Keratinocyte (primary cell): Measurements from ENCODE around the gene ADM. TPM values are rescaled to one million over a fixed set of nuclear protein-coding genes. Genes with fewer than 3 reads are reported as not detected.

Experiments used
- DNase-seq: peaks from one replicate; pipeline ENCODE4 v3.0.0-alpha.2; 2011; ENCODE audit warnings: low read depth, missing footprints, low spot score
- FAIRE-seq: peaks from 2 replicates; lab custom pipeline; 2011; peaks lifted over from hg19 to GRCh38; lab: Jason Lieb, UNC
- H2AFZ ChIP-seq: 2 replicates; pipeline ENCODE4 v1.6.0; 2012; ENCODE audit warnings: low read length, control low read depth, inconsistent platforms; ENCODE audit not compliant: control insufficient read depth
- H3K27ac ChIP-seq: 2 replicates; pipeline ENCODE4 v1.5.1; 2011; ENCODE audit warnings: low read length; ENCODE audit not compliant: control insufficient read depth, insufficient read depth
- H3K27me3 ChIP-seq: 3 replicates; pipeline ENCODE4 v1.6.0; 2011; ENCODE audit warnings: low read length; ENCODE audit not compliant: control insufficient read depth, insufficient read depth; ENCODE audit errors: extremely low read depth
- H3K36me3 ChIP-seq, 2 experiments: 2 replicates in 1 of 2; 3 replicates in 1 of 2; pipeline ENCODE4 v1.5.1; 2011; ENCODE audit warnings: low read length in 2 of 2, mild to moderate bottlenecking in 1 of 2; ENCODE audit not compliant: control insufficient read depth in 2 of 2, insufficient read depth in 2 of 2; ENCODE audit errors: extremely low read depth in 1 of 2
- H3K4me1 ChIP-seq: 3 replicates; pipeline ENCODE4 v1.5.1; 2011; ENCODE audit warnings: low read length; ENCODE audit not compliant: control insufficient read depth, insufficient read depth; ENCODE audit errors: extremely low read depth
- H3K4me2 ChIP-seq: 3 replicates; pipeline ENCODE4 v1.6.0; 2011; ENCODE audit warnings: low read depth, low read length; ENCODE audit not compliant: control insufficient read depth, insufficient read depth; ENCODE audit errors: extremely low read depth
- H3K4me3 ChIP-seq, 3 experiments: fragments of 200-600 bp in 1 of 3; sonication (generic) in 1 of 3; 2 replicates in 2 of 3; 3 replicates in 1 of 3; pipeline ENCODE4 v1.5.1; 2011 to 2016; ENCODE audit warnings: low read length in 3 of 3, mild to moderate bottlenecking in 3 of 3, control low read depth in 2 of 3, inconsistent platforms in 1 of 3, low read depth in 1 of 3, mixed read lengths in 1 of 3, mixed run types in 1 of 3, moderate library complexity in 1 of 3; ENCODE audit not compliant: control insufficient read depth in 2 of 3, insufficient read depth in 2 of 3; ENCODE audit errors: extremely low read depth in 1 of 3
- H3K79me2 ChIP-seq: 2 replicates; pipeline ENCODE4 v1.6.0; 2012; ENCODE audit warnings: low read length; ENCODE audit not compliant: control insufficient read depth, insufficient read depth
- H3K9ac ChIP-seq: 3 replicates; pipeline ENCODE4 v1.6.0; 2011; ENCODE audit warnings: low read length; ENCODE audit not compliant: control insufficient read depth, insufficient read depth; ENCODE audit errors: extremely low read depth
- H3K9me1 ChIP-seq: 3 replicates; pipeline ENCODE4 v1.6.0; 2011; ENCODE audit warnings: low read length; ENCODE audit not compliant: control insufficient read depth, insufficient read depth; ENCODE audit errors: extremely low read depth
- H3K9me3 ChIP-seq: 2 replicates; pipeline ENCODE4 v1.5.1; 2012; ENCODE audit warnings: low read depth, low read length; ENCODE audit not compliant: control insufficient read depth
- H4K20me1 ChIP-seq: 3 replicates; pipeline ENCODE4 v1.6.0; 2011; ENCODE audit warnings: low read length; ENCODE audit not compliant: control insufficient read depth, insufficient read depth; ENCODE audit errors: extremely low read depth
- CTCF ChIP-seq, 3 experiments: IDR thresholded peaks in 1 of 3; conservative IDR thresholded peaks in 1 of 3; optimal IDR thresholded peaks in 1 of 3; 2 replicates in 2 of 3; 3 replicates in 1 of 3; pipeline versions ENCODE3 to v1.5.1; 2011; ENCODE audit warnings: low read length in 3 of 3, mild to moderate bottlenecking in 3 of 3, moderate library complexity in 2 of 3, control low read depth in 1 of 3, inconsistent platforms in 1 of 3; ENCODE audit not compliant: insufficient read depth in 2 of 3; ENCODE audit errors: extremely low read depth in 1 of 3
- EZH2 ChIP-seq: IDR thresholded peaks from one replicate; pipeline ENCODE4 v1.6.1; 2012; ENCODE audit warnings: inconsistent platforms, mild to moderate bottlenecking, low read length, moderate library complexity
- dilution Hi-C: fragments of 300-500 bp; cut with MboI; formaldehyde crosslinking; loops from one replicate; pipeline ENCODE4 v1.7.0; 2020; ENCODE audit warnings: low sequenced_read_pairs; ENCODE audit not compliant: extremely low pct_ligation_motif_present
- polyA plus RNA-seq, 5 experiments: library from polyadenylated mRNA; depleted of rRNA in 3 of 5; stranded (reverse) in 3 of 5; stranded (forward) in 1 of 5; unstranded in 1 of 5; fragments of >200 nt; gene quantifications; 1 replicate in 1 of 5; 2 replicates in 3 of 5; 3 replicates in 1 of 5; pipeline versions ENCODE4 v1.2.1 to v1.2.3, GENCODE V29; 2011 to 2012; ENCODE audit warnings: missing spikeins in 2 of 5, low read depth in 1 of 5, low replicate concordance in 1 of 5

The ADM gene
- polyA plus RNA-seq, 1 donor (not counting 4 experiments of a cell fraction or from before 2014, with no cell fraction given), result 57.9 TPM

DNA sequence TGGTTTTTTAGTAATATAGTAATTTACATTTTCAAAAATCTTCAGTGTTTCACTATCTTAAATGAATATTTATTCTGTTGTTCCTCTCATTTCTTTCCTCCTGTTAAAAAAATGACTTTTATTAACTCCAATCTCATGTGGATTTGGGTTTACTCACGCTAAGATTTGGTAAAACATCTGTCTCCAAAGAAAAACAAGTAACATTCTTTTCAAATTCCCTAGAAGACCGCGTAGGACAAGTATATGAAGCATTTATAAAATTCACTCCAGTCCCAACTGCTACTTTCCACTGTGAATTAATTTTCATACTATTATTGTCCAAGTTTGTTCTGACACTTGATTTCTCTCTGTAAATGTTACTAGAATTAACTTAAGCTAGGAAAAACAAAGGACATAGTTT is 37.1 kb upstream of the ADM start:
- Histone ChIP-seq H3K9ac (no peak overlapping the region), H2AFZ (no peak overlapping the region), H4K20me1 (no peaks in the 10 kb centered on the region), H3K36me3 (no peaks in the 10 kb centered on the region), H3K79me2 (peaks cover 9% of the 10 kb centered on the region), H3K9me1 (no peaks in the 10 kb centered on the region), H3K4me1 (peaks cover 12% of the 10 kb centered on the region), H3K27ac (no peak overlapping the region), H3K4me3 (no peak overlapping the region), H3K27me3 (no peaks in the 10 kb centered on the region), H3K4me2 (no peak overlapping the region), H3K9me3 (no peaks in the 10 kb centered on the region)
- no peak for TF ChIP-seq CTCF (optimal IDR thresholded peaks at IDR 0.05 in 1 of 3, IDR thresholded peaks at IDR 0.05 in 1 of 3, conservative IDR thresholded peaks at IDR 0.05 in 1 of 3; ENCODE audit: extremely low read depth in 1 of 3, insufficient read depth in 2 of 3, low read length in 3 of 3)
- no peak for TF ChIP-seq EZH2
- DNase-seq (no peak), FAIRE-seq (no peak)
- dilution Hi-C loops, result no loop called here

GRCh38 chr11:10268746-10269488 is 36.0 kb upstream of the ADM start:
- Histone ChIP-seq H3K27ac (no peak overlapping the region), H3K4me1 (peaks cover 9% of the 10 kb centered on the region), H3K79me2 (peaks cover 15% of the 10 kb centered on the region), H3K27me3 (no peaks in the 10 kb centered on the region), H4K20me1 (no peaks in the 10 kb centered on the region), H3K9me3 (no peaks in the 10 kb centered on the region), H2AFZ (no peak overlapping the region), H3K36me3 (no peaks in the 10 kb centered on the region), H3K9ac (no peak overlapping the region), H3K4me2 (peak overlapping the region; percentile 17), H3K9me1 (no peaks in the 10 kb centered on the region), H3K4me3 (no peak overlapping the region)
- no peak for TF ChIP-seq EZH2
- no peak for TF ChIP-seq CTCF (optimal IDR thresholded peaks at IDR 0.05 in 1 of 3, IDR thresholded peaks at IDR 0.05 in 1 of 3, conservative IDR thresholded peaks at IDR 0.05 in 1 of 3; ENCODE audit: extremely low read depth in 1 of 3, insufficient read depth in 2 of 3, low read length in 3 of 3)
- dilution Hi-C loops, result no loop called here
- DNase-seq, result no peak
- peak; percentile 74 for FAIRE-seq
